IPS-11a (cell line): Measurements from ENCODE around the gene IGDCC3.

ENCODE experiments used
- H3K4me3 ChIP-seq: one replicate; pipeline ENCODE4 v1.5.1; 2013; ENCODE audit warnings: low read depth, low read length, control low read depth

Gene IGDCC3

GRCh38 chr15:65329288-65329983, 48.4 kb downstream of the IGDCC3 start:
- H3K4me3 ChIP-seq: no peak overlapping the region

- no peak overlapping the region for H3K4me3 ChIP-seq
Measured at GRCh38 chr15:65328506-65329287, 49.1 kb downstream of the IGDCC3 start.

DNA sequence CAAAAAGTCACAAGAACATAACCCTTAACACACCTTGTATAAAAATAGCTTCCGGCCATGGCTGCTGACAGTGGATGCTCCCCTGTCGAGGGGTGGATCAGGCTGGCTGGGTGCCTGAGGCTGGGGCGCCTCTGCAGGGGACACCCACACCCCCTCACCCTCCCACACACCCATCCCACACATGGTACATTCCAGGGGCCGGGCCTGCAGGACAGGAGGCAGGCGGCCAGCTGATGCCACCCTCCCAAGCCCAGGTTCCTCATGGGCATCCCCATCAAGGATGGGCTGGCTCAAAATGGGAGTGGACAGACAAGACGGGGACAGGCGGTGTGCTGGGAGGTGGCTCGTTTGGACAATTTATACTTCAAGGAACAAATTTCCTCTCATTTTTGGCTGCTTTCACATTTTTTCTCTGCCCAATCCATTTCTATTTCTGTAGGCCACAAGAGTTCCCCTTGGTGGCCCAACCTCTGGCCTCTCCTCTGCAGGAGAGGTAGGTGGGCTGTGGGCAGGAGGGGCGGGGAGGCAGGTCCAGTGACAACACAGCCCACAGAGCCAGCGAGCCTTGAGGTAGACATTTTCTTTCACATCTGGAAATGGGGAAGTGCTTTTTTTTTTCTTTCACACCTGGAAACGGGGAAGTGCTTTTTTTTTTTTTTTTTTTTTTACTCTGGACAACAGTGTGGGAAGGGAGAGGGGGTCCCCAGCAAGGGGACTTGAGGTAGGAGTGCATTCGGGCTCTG, 50.0 kb downstream of the IGDCC3 start:
- H3K4me3 ChIP-seq: no peak overlapping the region

GRCh38 chr15:65326818-65327217, 51.0 kb downstream of the IGDCC3 start:
- H3K4me3 ChIP-seq: no peak overlapping the region

DNA sequence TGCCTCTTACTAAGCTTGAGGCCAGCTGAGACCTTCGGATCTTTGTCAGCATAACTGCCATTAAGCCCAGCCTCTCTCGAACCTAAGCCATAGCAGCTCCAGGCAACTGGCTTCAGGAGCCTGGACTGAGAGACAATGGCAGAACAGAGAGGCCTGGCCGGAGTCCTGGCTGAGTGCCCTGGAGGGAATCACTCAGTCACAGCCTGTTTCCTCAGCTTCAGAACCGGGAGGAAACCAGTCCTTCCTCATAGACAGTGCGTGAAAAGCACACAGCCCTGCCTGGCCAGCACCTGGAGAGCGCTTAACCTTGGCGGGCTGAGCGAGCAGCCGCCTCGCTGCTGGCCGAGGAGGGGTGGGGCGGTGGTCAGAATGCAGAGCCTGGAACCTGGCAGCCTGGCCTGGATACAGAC, 51.7 kb downstream of the IGDCC3 start:
- H3K4me3 ChIP-seq: no peak overlapping the region

- H3K4me3 ChIP-seq: no peak overlapping the region
Measured at GRCh38 chr15:65323071-65323511, 54.7 kb downstream of the IGDCC3 start.

- H3K4me3 ChIP-seq: no peak overlapping the region
Measured at GRCh38 chr15:65318870-65319356, 58.9 kb downstream of the IGDCC3 start.

- H3K4me3 ChIP-seq: no peak overlapping the region
Measured at GRCh38 chr15:65312400-65312916, 65.3 kb downstream of the IGDCC3 start.

GRCh38 chr15:65311760-65312159, 66.0 kb downstream of the IGDCC3 start:
- H3K4me3 ChIP-seq: no peak overlapping the region

- H3K4me3 ChIP-seq: no peak overlapping the region
Measured at GRCh38 chr15:65310431-65311137, 67.2 kb downstream of the IGDCC3 start.

DNA sequence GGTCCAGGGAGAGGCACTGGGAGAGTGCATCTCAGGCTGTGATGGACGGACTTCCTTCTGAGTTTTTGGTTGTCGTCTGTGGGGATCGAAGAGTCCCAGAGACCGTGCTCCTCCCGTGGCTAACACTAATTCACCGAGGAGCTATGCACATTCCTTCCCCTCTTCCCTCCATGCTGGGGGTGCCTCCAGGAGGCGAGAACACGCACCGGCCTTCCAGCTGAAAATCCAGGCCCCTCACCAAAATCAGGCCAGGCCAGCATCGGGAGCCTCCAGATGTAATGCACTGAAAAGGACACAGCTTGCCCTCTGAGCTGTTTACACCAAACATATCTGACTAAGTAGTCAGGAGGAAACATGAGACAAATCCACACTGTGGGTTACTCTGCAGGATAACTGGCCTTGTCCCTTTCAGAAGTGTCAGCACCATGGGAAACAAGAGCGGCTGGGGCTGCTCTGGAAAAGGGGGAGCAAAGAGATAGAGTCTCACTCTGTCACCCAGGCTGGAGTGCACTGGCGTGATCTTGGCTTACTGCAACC, 67.9 kb downstream of the IGDCC3 start:
- H3K4me3 ChIP-seq: no peak overlapping the region

DNA sequence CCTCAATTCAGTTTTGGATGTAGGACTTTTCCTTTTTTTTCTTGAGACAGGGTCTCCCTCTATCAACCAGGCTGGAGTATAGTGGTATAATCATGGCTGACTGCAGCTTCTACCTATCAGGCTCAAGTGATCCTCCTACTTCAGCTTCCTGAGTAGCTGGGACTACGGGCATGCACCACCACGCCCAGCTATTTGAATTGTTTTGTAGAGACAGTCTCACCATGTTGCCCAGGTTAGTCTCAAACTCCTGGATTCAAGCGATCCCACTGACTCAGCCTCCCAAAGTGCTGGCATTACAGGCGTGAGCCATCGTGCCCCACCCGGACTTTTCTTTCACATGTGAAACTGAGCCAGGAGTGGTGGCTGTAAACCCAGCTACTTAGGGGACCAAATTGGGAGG, 69.8 kb downstream of the IGDCC3 start:
- no peak overlapping the region for H3K4me3 ChIP-seq

DNA sequence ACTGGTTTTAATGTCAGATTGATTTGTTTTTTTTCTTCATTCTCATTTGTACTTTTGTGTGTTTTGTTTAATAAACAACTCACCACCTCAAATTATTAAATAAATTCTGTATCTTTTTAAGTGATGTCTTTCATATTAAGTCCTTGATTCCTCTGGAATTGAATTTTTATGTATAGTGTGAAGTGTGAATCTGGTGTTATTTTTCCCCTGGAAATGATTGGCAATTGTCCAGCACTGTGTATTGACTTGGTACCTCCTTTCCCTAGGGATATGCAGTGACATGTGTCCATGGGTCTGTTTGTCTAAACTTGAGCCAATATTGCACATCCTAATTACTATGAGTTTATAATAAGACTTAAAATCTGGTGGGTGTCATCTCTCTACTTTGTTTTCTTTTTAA, 71.3 kb downstream of the IGDCC3 start:
- no peak overlapping the region for H3K4me3 ChIP-seq

GRCh38 chr15:65305776-65306175, 72.0 kb downstream of the IGDCC3 start:
- H3K4me3 ChIP-seq: no peak overlapping the region

DNA sequence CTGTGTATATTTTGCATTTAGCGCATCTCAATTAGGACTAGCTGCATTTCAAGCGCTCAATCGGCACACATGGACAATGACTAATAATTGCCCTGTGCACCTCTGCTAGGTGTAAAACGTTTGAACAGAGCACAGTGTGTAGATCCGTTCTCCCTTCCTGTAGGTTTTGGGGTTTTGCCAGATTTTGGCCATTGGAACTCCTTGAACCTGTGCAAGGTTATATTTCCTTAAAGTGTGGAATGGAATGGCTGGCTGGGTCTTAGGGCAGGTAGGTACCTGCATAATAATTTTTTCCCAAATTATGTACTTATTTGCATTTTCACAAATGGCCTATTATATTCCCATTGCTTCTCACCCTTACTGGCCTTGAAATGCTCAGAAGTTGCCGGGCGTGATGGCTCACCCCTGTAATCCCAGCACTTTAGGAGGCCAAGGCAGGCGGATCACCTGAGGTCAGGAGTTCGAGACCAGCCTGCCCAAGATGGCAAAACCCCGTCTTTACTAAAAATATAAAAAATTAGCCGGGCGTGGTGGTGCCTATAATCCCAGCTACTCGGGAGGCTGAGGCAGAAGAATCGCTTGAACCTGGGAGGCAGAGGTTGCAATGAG, 72.5 kb downstream of the IGDCC3 start:
- no peak overlapping the region for H3K4me3 ChIP-seq

GRCh38 chr15:65304381-65305149, 73.2 kb downstream of the IGDCC3 start, which contains the start of gene RNU5B-1:
Gene RNU5B-1, plus strand, starts transcription at chr15:65304677.
- H3K4me3 ChIP-seq: peak within 1 kb of the TSS; percentile 33

DNA sequence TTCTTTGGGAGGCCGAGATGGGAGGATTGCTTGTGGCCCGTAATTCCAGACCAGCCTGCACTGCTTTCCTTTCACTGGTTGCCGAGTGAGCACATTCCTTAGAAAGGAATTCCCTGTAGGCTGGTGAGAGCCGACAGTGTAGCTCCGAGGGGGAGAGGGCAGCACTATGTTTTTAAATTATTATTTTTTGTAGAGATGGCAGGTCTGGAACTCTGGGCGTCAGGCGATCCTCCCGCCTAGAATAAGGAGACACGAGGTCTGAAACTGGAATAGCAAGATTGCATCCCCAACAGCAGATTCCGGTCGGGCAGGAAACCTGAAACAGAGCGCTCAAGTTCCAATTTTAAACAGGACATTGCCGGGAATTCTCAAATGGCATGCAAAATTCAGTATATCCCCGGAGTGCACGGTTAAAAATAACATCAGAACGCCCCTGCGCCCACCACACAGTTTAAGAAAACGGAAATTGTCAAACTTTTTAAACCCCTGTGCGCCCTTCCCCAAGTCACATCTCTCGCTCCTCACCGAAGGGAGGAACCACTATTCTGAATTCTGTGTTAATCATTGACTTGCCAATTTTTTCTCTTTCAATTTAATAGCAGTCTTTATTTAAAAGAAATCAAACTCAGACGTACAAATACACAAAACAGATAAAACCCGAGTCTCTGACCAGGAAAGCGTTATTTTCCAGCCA, 74.0 kb downstream of the IGDCC3 start:
- peak overlapping the region; percentile 33 for H3K4me3 ChIP-seq

DNA sequence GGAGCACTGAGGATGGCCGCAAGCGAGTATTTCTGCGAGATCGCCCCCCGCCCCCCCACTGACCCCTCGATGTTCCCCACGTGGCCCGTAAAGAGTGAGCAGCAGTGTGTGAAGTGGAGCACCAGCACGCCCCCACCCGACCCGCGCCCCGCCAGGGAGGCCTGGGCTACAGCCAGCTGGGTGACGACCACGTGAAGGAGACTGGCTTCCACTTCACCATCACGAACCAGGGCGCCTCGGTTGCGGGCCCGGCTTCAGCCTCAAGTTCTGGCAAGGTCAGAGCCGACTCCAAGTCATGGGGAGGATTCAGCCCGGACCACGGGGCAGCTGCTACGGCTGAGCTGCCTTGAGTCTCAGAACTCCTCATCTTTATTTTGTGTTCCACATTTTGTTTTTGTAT, 75.7 kb downstream of the IGDCC3 start:
- H3K4me3 ChIP-seq: no peak overlapping the region
